Measurements from ENCODE around the gene VPS51.
"Not testable (repeated sequence)": the region's sequence is repeated elsewhere in the genome, so short reads cannot be mapped to it uniquely, and the experiment has no call there.

The VPS51 gene

GRCh38 chr11:65108469-65109123 is 12.6 kb downstream of the VPS51 start:
- no peak for DNase-seq

- DNase-seq: no peak
These were observed 13.5 kb downstream of the VPS51 start for GRCh38 chr11:65109231-65110198.

- peak; percentile 94 for DNase-seq
These were observed 14.4 kb downstream of the VPS51 start for GRCh38 chr11:65110354-65110861.

- no peak for DNase-seq
These were observed 15.2 kb downstream of the VPS51 start for GRCh38 chr11:65111159-65111743.

- peak; percentile 92 for DNase-seq
These were observed 15.9 kb downstream of the VPS51 start, which contains the start of gene TM7SF2 for GRCh38 chr11:65111744-65112545. TM7SF2 (plus strand) TSS chr11:65111872; CDS start chr11:65112016, 144 bp downstream.

GRCh38 chr11:65112546-65113360 is 16.7 kb downstream of the VPS51 start:
- DNase-seq: peak; percentile 72

GRCh38 chr11:65113361-65113756 is 17.3 kb downstream of the VPS51 start:
- no peak for DNase-seq

GRCh38 chr11:65113839-65114238 is 17.8 kb downstream of the VPS51 start:
- no peak for DNase-seq

- DNase-seq: no peak
These were observed 18.6 kb downstream of the VPS51 start for GRCh38 chr11:65114538-65115171.

- DNase-seq: no peak
These were observed 19.5 kb downstream of the VPS51 start for GRCh38 chr11:65115361-65116082.

GRCh38 chr11:65116370-65117205 is 20.6 kb downstream of the VPS51 start:
- DNase-seq: peak; percentile 82

- DNase-seq: peak; percentile 100
These were observed 21.4 kb downstream of the VPS51 start, which contains the start of gene ZNHIT2 for GRCh38 chr11:65117206-65118096. ZNHIT2 (minus strand) TSS chr11:65117701; CDS start chr11:65117653, 48 bp downstream.

- DNase-seq: no peak
These were observed 22.3 kb downstream of the VPS51 start for GRCh38 chr11:65118097-65118837.

- DNase-seq: not testable (repeated sequence)
These were observed 23.1 kb downstream of the VPS51 start for GRCh38 chr11:65118891-65119669.

GRCh38 chr11:65119670-65119995 is 23.6 kb downstream of the VPS51 start:
- no peak for DNase-seq

- DNase-seq: no peak
These were observed 24.8 kb downstream of the VPS51 start for GRCh38 chr11:65120831-65121230.

- DNase-seq: peak; percentile 36
These were observed 25.4 kb downstream of the VPS51 start for GRCh38 chr11:65121447-65121864.

Measured in stimulated activated CD4-positive, alpha-beta T cell treated with anti-CD3 and anti-CD28 coated beads, Interleukin-1b, Interleukin-23, amount 100 ng/mL, for 48 hours (primary cell).